OCI-LY7 (cell line): Measurements from ENCODE around the gene NAGPA.

Experiments
- CTCF ChIP-seq: fragments of 200-600 bp; sonication (generic); conservative IDR thresholded peaks from 2 replicates; pipeline ENCODE4 v1.5.1; 2014; ENCODE audit warnings: mild to moderate bottlenecking, antibody characterized with exemption, low read length, moderate library complexity, mixed read lengths
- EZH2phosphoT487 ChIP-seq: fragments of 200-600 bp; sonication (generic); IDR thresholded peaks from 2 replicates; pipeline ENCODE4 v1.6.1; 2018; ENCODE audit warnings: low read depth, borderline replicate concordance, mild to moderate bottlenecking, mixed run types, antibody characterized with exemption, low read length, moderate library complexity, mixed read lengths

- TF ChIP-seq CTCF (no peak), EZH2phosphoT487 (no peak)
Measured at GRCh38 chr16:5071341-5071680, 37.6 kb upstream of the NAGPA start.
